H1 (cell line): ENCODE measurements around the gene SGK2. TPM values are rescaled to one million over a fixed set of nuclear protein-coding genes. Genes with fewer than 3 reads are reported as not detected.

Experiments
- CTCF ChIA-PET: fragments of 300-600 bp; sonication (Branson Sonifier 250); formaldehyde crosslinking; loops from one replicate; lab custom pipeline; 2021; ENCODE audit not compliant: partially characterized antibody; lab: Charles Lee
- POLR2A ChIA-PET: fragments of 300-600 bp; sonication (Branson Sonifier 250); formaldehyde crosslinking; loops from one replicate; lab custom pipeline; 2021; ENCODE audit warnings: inconsistent platforms; ENCODE audit not compliant: partially characterized antibody; lab: Charles Lee
- DNase-seq, 2 experiments: peaks; one replicate each; pipeline versions ENCODE4 v3.0.0 to v3.0.0-alpha.2; 2010 to 2022; ENCODE audit warnings: low spot score in 2 of 2, low read depth in 1 of 2, mixed read lengths in 1 of 2
- FAIRE-seq: peaks from 2 replicates; lab custom pipeline; 2011; peaks lifted over from hg19 to GRCh38; lab: Jason Lieb, UNC
- H2AFZ ChIP-seq: 2 replicates; pipeline ENCODE4 v1.8.1; 2012; ENCODE audit warnings: low read length, inconsistent platforms
- H2AK5ac ChIP-seq: 2 replicates; pipeline ENCODE4 v1.6.1; 2013; ENCODE audit warnings: low read depth, low read length
- H2BK120ac ChIP-seq: replicated peaks from 2 replicates; pipeline ENCODE3; 2013; ENCODE audit warnings: low read depth, low read length, inconsistent platforms
- H2BK12ac ChIP-seq: 2 replicates; pipeline ENCODE4 v1.6.1; 2013; ENCODE audit warnings: low read depth, low read length
- H2BK15ac ChIP-seq: 2 replicates; pipeline ENCODE4 v1.6.1; 2013; ENCODE audit warnings: low read length
- H2BK20ac ChIP-seq: 2 replicates; pipeline ENCODE4 v1.6.1; 2013; ENCODE audit warnings: low read length
- H2BK5ac ChIP-seq: 2 replicates; pipeline ENCODE4 v1.6.1; 2013; ENCODE audit warnings: low read depth, low read length
- H3K14ac ChIP-seq: 2 replicates; pipeline ENCODE4 v1.6.1; 2013; ENCODE audit warnings: inconsistent platforms; ENCODE audit not compliant: insufficient read length
- H3K18ac ChIP-seq: 2 replicates; pipeline ENCODE4 v1.6.1; 2013; ENCODE audit warnings: low read length; ENCODE audit errors: extremely low read depth
- H3K23ac ChIP-seq: 2 replicates; pipeline ENCODE4 v1.6.1; 2013; ENCODE audit warnings: inconsistent platforms; ENCODE audit not compliant: insufficient read length
- H3K23me2 ChIP-seq: 2 replicates; pipeline ENCODE4 v1.6.1; 2013; ENCODE audit warnings: low read depth, low read length
- H3K27ac ChIP-seq: 2 replicates; pipeline ENCODE4 v1.6.1; 2011; ENCODE audit warnings: low read depth, low read length, inconsistent platforms
- H3K27me3 ChIP-seq, 4 experiments: replicated peaks in 1 of 4; 1 replicate in 1 of 4; 2 replicates in 3 of 4; pipeline versions ENCODE4 v1.6.1 to v1.8.1; 2011 to 2013; ENCODE audit warnings: low read length in 3 of 4, mild to moderate bottlenecking in 3 of 4, inconsistent platforms in 2 of 4, mixed read lengths in 2 of 4, moderate library complexity in 1 of 4; ENCODE audit not compliant: control insufficient read depth in 3 of 4, insufficient read depth in 3 of 4; ENCODE audit errors: extremely low read depth in 1 of 4
- H3K36me3 ChIP-seq, 4 experiments: 2 replicates each; pipeline versions ENCODE4 v1.6.1 to v1.8.1; 2011 to 2013; ENCODE audit warnings: mild to moderate bottlenecking in 4 of 4, low read length in 3 of 4, moderate library complexity in 2 of 4, control low read depth in 1 of 4, inconsistent platforms in 1 of 4; ENCODE audit not compliant: insufficient read depth in 4 of 4, control insufficient read depth in 2 of 4
- H3K4ac ChIP-seq: replicated peaks from 2 replicates; pipeline ENCODE3; 2013; ENCODE audit warnings: low read length, low read depth, mixed read lengths, inconsistent platforms; ENCODE audit not compliant: insufficient read length
- H3K4me1 ChIP-seq, 4 experiments: replicated peaks in 1 of 4; 1 replicate in 1 of 4; 2 replicates in 3 of 4; pipeline versions ENCODE4 v1.6.1 to v1.8.1; 2011 to 2013; ENCODE audit warnings: low read length in 3 of 4, inconsistent platforms in 2 of 4, mixed read lengths in 1 of 4; ENCODE audit not compliant: insufficient read depth in 4 of 4, control insufficient read depth in 3 of 4
- H3K4me2 ChIP-seq, 2 experiments: 2 replicates each; pipeline versions ENCODE4 v1.6.1 to v1.8.1; 2011 to 2013; ENCODE audit warnings: low read depth in 2 of 2, low read length in 2 of 2, control low read depth in 1 of 2, inconsistent platforms in 1 of 2, mild to moderate bottlenecking in 1 of 2; ENCODE audit not compliant: insufficient read depth in 1 of 2
- H3K4me3 ChIP-seq, 4 experiments: fragments of 200-600, 300-600 bp in 1 of 4; sonication (generic), shearing (Covaris generic), sonication (Bioruptor Twin) in 1 of 4; 2 replicates each; pipeline versions ENCODE4 v1.5.1 to v1.8.1; 2011 to 2016; ENCODE audit warnings: low read length in 4 of 4, low read depth in 3 of 4, control low read depth in 2 of 4, inconsistent platforms in 2 of 4, mild to moderate bottlenecking in 2 of 4, mixed read lengths in 1 of 4, moderate library complexity in 1 of 4; ENCODE audit not compliant: insufficient read depth in 2 of 4; ENCODE audit errors: extremely low read depth in 1 of 4
- H3K56ac ChIP-seq: replicated peaks from 2 replicates; pipeline ENCODE3; 2013; ENCODE audit warnings: low read depth, mild to moderate bottlenecking, mixed read lengths, low read length, inconsistent platforms; ENCODE audit not compliant: insufficient read length
- H3K79me1 ChIP-seq: 2 replicates; pipeline ENCODE4 v1.6.1; 2013; ENCODE audit warnings: low read depth, low read length, control low read depth
- H3K79me2 ChIP-seq, 2 experiments: 2 replicates each; pipeline versions ENCODE4 v1.6.1 to v1.8.1; 2012 to 2013; ENCODE audit warnings: low read length in 2 of 2, mild to moderate bottlenecking in 2 of 2, inconsistent platforms in 1 of 2; ENCODE audit not compliant: insufficient read depth in 2 of 2, control insufficient read depth in 1 of 2
- H3K9ac ChIP-seq, 4 experiments: replicated peaks in 1 of 4; 1 replicate in 1 of 4; 2 replicates in 3 of 4; pipeline versions ENCODE4 v1.6.1 to v1.8.1; 2011 to 2013; ENCODE audit warnings: low read depth in 3 of 4, low read length in 3 of 4, control low read depth in 2 of 4, mild to moderate bottlenecking in 2 of 4, moderate library complexity in 2 of 4, inconsistent platforms in 1 of 4; ENCODE audit errors: extremely low read depth in 1 of 4
- H3K9me3 ChIP-seq, 2 experiments: 2 replicates each; pipeline versions ENCODE4 v1.6.1 to v1.8.1; 2012 to 2013; ENCODE audit warnings: mild to moderate bottlenecking in 2 of 2, moderate library complexity in 2 of 2, control low read depth in 1 of 2, inconsistent platforms in 1 of 2, low read depth in 1 of 2, low read length in 1 of 2, mixed read lengths in 1 of 2; ENCODE audit not compliant: insufficient read depth in 2 of 2
- H4K20me1 ChIP-seq, 2 experiments: replicated peaks in 1 of 2; 2 replicates each; pipeline versions ENCODE3 to v1.8.1; 2011 to 2013; ENCODE audit warnings: inconsistent platforms in 2 of 2, low read length in 2 of 2, mild to moderate bottlenecking in 1 of 2; ENCODE audit not compliant: insufficient read depth in 2 of 2, control insufficient read depth in 1 of 2
- H4K5ac ChIP-seq: 2 replicates; pipeline ENCODE4 v1.6.1; 2013; ENCODE audit warnings: low read length, low read depth, mixed read lengths, inconsistent platforms; ENCODE audit not compliant: insufficient read length
- H4K8ac ChIP-seq: 2 replicates; pipeline ENCODE4 v1.8.0; 2013; ENCODE audit warnings: mild to moderate bottlenecking, moderate library complexity, low read length, inconsistent platforms; ENCODE audit not compliant: insufficient read depth; ENCODE audit errors: extremely low read depth
- H4K91ac ChIP-seq: replicated peaks from 2 replicates; pipeline ENCODE3; 2013; ENCODE audit warnings: low read length, mixed read lengths, inconsistent platforms; ENCODE audit not compliant: insufficient read length
- CEBPB ChIP-seq: IDR thresholded peaks from 2 replicates; pipeline ENCODE4 v1.6.1; 2012; ENCODE audit warnings: low read depth, low read length
- CTBP2 ChIP-seq: IDR thresholded peaks from 2 replicates; pipeline ENCODE4 v1.7.0; 2011; ENCODE audit warnings: borderline replicate concordance, mild to moderate bottlenecking, moderate library complexity, mixed read lengths, low read length; ENCODE audit not compliant: insufficient read depth, insufficient read length
- EGR1 ChIP-seq: IDR thresholded peaks from 2 replicates; pipeline ENCODE4 v1.6.1; 2011; ENCODE audit warnings: low read depth, low read length, borderline replicate concordance
- EP300 ChIP-seq, 2 experiments: IDR thresholded peaks; 1 replicate in 1 of 2; 2 replicates in 1 of 2; pipeline ENCODE4 v1.6.1; 2011 to 2012; ENCODE audit warnings: low read depth in 2 of 2, low read length in 2 of 2, mild to moderate bottlenecking in 2 of 2, borderline replicate concordance in 1 of 2, inconsistent platforms in 1 of 2, moderate library complexity in 1 of 2
- GTF2F1 ChIP-seq: IDR thresholded peaks from 2 replicates; pipeline ENCODE4 v1.6.1; 2012; ENCODE audit warnings: low read depth, low read length, improper control_type of control experiment, borderline replicate concordance
- HDAC6 ChIP-seq: IDR thresholded peaks from one replicate; pipeline ENCODE4 v1.7.1; 2012; ENCODE audit warnings: low read depth, mild to moderate bottlenecking, inconsistent platforms, low read length, moderate library complexity
- KDM4A ChIP-seq: IDR thresholded peaks from one replicate; pipeline ENCODE4 v1.7.1; 2012; ENCODE audit warnings: low read depth, mild to moderate bottlenecking, moderate library complexity, low read length, inconsistent platforms; ENCODE audit not compliant: severe bottlenecking
- KDM5A ChIP-seq: fragments of 200-600 bp; IDR thresholded peaks from 2 replicates; pipeline ENCODE4 v1.7.1; 2012; ENCODE audit warnings: mild to moderate bottlenecking, low read length, inconsistent platforms, mixed read lengths
- SIX5 ChIP-seq: IDR thresholded peaks from 2 replicates; pipeline ENCODE4 v1.6.1; 2011; ENCODE audit warnings: mild to moderate bottlenecking, low read depth, low read length
- SRF ChIP-seq: IDR thresholded peaks from 2 replicates; pipeline ENCODE4 v1.6.1; 2011; ENCODE audit warnings: mild to moderate bottlenecking, low read depth, low read length, moderate library complexity
- TBP ChIP-seq: IDR thresholded peaks from 2 replicates; pipeline ENCODE4 v1.6.1; 2011; ENCODE audit warnings: low read depth, low read length, improper control_type of control experiment
- TCF12 ChIP-seq: IDR thresholded peaks from 2 replicates; pipeline ENCODE4 v1.6.1; 2011; ENCODE audit warnings: low read depth, mild to moderate bottlenecking, low read length
- WGBS, 2 experiments: shearing (Covaris generic) in 1 of 2; methylation state at CpG; one replicate each; pipeline versions ENCODE4 v1.1.6 to v1.1.7; 2013 to 2015; ENCODE audit warnings: low lambda C conversion rate in 2 of 2, mixed read lengths in 2 of 2, inconsistent platforms in 1 of 2, low coverage in 1 of 2, missing lambda C conversion rate in 1 of 2; ENCODE audit not compliant: insufficient replicate concordance in 2 of 2, insufficient coverage in 1 of 2, insufficient read length in 1 of 2; ENCODE audit errors: extremely low coverage in 1 of 2, missing lambda C conversion rate in 1 of 2; 5-methylcytosine and 5-hydroxymethylcytosine counted together
- polyA plus RNA-seq, 7 experiments: library from polyadenylated mRNA; depleted of rRNA in 3 of 7; stranded (reverse) in 5 of 7; unstranded in 2 of 7; fragments of >200 nt in 5 of 7; fragments of 200-250 nt in 2 of 7; gene quantifications; 1 replicate in 5 of 7; 2 replicates in 1 of 7; 4 replicates in 1 of 7; pipeline versions ENCODE4 v1.2.1 to v1.2.3, GENCODE V29; 2011 to 2013; ENCODE audit warnings: missing spikeins in 2 of 7, mixed read lengths in 2 of 7
- total RNA-seq: library from RNA; stranded (reverse); fragmentation: NEBNext Ultra II Directional; extraction: Animal tissue kit (Norgen Biotek cat#: 25700); gene quantifications from 2 replicates; pipeline ENCODE4 v1.2.1, GENCODE V29; 2021
- TF ChIP-seq, protein P1 (sequence below): IDR thresholded peaks from 2 replicates; pipeline ENCODE4 v1.6.1; 2011; ENCODE audit warnings: low read depth, mild to moderate bottlenecking, low read length; ENCODE audit not compliant: insufficient read depth

SGK2 gene
- total and polyA plus RNA-seq, 2 of the 8 experiments (the other 6 are each of a cell fraction or from before 2014, with no cell fraction given): 0.21 TPM; not detected in 1

DNA sequence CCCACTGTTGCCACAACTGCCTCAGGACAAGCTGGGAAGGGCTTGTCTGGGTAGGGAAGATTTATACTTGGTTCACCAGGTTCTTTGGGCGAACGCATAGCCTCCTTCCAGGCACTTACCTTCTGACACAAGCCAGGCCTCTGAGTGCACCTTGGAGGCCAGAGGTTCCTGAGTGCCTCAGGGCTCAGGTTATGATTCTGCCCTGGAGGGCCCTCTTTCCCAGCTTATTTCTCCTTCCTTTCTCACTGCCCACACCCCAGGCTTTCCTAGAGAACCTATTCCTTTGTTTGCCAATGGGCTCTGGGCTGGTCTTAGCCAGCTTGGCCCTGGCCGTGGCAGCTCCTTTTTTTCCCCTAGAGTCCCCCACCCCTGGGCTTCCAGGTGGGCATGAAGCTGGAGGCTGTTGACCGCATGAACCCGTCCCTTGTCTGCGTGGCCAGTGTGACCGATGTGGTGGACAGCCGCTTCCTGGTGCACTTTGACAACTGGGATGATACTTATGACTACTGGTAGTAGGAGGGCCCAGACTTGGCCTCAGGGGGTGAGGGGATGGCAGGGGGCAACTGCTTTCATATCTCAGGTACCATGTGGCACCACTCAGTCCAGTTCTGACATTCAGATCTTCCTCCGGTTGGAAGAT, 26.3 kb upstream of the SGK2 start:
- no peak overlapping the region for H2BK20ac ChIP-seq
- POLR2A ChIA-PET: no interaction called here
- no peaks in the 10 kb centered on the region for H3K79me2 ChIP-seq
- peaks cover 0 to 6% (median 3%) of the 10 kb centered on the region in 4 experiments; a peak in 2 of 8 replicates for H3K36me3 ChIP-seq
- CTCF ChIA-PET: interaction anchor here (0.6 to 1.3 kb wide), 4 partner anchors 17 to 88 kb away, joined by 3 to 4 read pairs (median 4); partner anchors contain the start of gene IFT52
- no peak overlapping the region for H2BK15ac ChIP-seq
- no peaks in the 10 kb centered on the region for H3K4me1 ChIP-seq
- H3K27ac ChIP-seq: no peak overlapping the region
- no peak for DNase-seq
- H3K56ac ChIP-seq: no peak overlapping the region
- H2AK5ac ChIP-seq: no peak overlapping the region
- H3K9me3 ChIP-seq: no peaks in the 10 kb centered on the region
- no peak overlapping the region for H4K91ac ChIP-seq
- H3K9ac ChIP-seq: no peak overlapping the region; a peak in 1 of 7 replicates
- no peak overlapping the region for H2BK5ac ChIP-seq
- no peaks in the 10 kb centered on the region for H3K79me1 ChIP-seq
- no peak overlapping the region for H3K14ac ChIP-seq
- H4K5ac ChIP-seq: no peak overlapping the region
- no peaks in the 10 kb centered on the region for H3K27me3 ChIP-seq
- no peak overlapping the region for H2BK120ac ChIP-seq
- no peak overlapping the region for H3K4ac ChIP-seq
- H3K23me2 ChIP-seq: no peaks in the 10 kb centered on the region
- H3K23ac ChIP-seq: no peak overlapping the region
- no peak overlapping the region for H3K4me2 ChIP-seq
- H3K18ac ChIP-seq: no peak overlapping the region
- 93% methylated on average over 9 of the region's 9 CpGs; no CpG with 5 or more reads in 1 of the 2 experiments for WGBS, 2 experiments
- no peak overlapping the region for H2BK12ac ChIP-seq
- no peak for FAIRE-seq
- no peak overlapping the region for H4K8ac ChIP-seq
- peaks cover 4% of the 10 kb centered on the region in 2 experiments for H4K20me1 ChIP-seq
- H3K4me3 ChIP-seq: no peak overlapping the region
- H2AFZ ChIP-seq: no peak overlapping the region
- no peak for TF ChIP-seq SRF
- TF ChIP-seq KDM4A: no peak
- TF ChIP-seq HDAC6: no peak
- TF ChIP-seq TCF12: no peak
- TF ChIP-seq EP300 (IDR thresholded peaks at IDR 0.05; ENCODE audit: borderline replicate concordance in 1 of 2, low read depth in 2 of 2, low read length in 2 of 2): no peak
- no peak for TF ChIP-seq CTBP2
- no peak for TF ChIP-seq SIX5
- no peak for TF ChIP-seq KDM5A
- TF ChIP-seq TBP: no peak
- no peak for TF ChIP-seq GTF2F1
- TF ChIP-seq CEBPB: no peak
- no peak for TF ChIP-seq EGR1
- TF ChIP-seq, protein P1, sequence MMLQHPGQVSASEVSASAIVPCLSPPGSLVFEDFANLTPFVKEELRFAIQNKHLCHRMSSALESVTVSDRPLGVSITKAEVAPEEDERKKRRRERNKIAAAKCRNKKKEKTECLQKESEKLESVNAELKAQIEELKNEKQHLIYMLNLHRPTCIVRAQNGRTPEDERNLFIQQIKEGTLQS: no peak
